NAMALWA (cell line): ENCODE measurements around the gene GLRA2.

Experiments
- DNase-seq: peaks from one replicate; pipeline ENCODE4 v3.0.0-alpha.2; 2015; ENCODE audit warnings: low spot score

GLRA2 gene

DNA sequence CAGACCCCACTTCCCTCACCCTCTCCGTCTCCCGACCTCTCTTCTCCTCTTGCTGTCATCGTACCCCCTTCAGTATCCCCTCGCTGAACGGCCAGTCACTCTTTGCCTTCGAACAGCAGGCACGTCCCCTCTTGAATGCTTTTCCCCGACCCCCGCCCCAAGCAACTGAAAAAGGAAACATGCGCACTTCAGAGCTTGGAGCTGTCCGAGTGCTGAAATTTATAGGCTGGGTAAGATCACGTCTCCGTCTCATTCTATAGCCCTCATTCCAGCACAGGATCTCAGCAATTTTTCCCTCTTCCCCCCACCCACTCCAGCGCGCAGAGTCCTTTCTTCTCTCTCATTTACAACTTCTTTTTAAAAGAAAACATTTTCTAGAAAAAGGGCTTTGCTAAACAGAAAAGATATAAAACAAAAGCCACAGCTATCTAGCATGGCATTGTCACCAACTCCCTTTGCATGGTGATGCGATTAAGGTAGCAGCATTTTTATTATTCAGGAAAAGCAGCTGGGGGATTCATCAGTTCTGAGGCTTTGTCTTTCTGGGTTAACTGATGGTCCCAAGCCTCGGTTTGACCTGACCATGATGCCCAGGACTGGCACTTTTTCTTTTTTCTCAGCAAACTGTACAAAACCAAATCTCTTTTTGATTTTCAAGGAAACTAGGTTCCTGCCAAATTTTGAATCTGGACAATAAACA is at the start of gene GLRA2:
GLRA2 (plus strand) TSS at position 247 of the 700 bp plus-strand sequence. CDS start 522 bp downstream, outside the sequence.
- DNase-seq = peak; percentile 33

DNA sequence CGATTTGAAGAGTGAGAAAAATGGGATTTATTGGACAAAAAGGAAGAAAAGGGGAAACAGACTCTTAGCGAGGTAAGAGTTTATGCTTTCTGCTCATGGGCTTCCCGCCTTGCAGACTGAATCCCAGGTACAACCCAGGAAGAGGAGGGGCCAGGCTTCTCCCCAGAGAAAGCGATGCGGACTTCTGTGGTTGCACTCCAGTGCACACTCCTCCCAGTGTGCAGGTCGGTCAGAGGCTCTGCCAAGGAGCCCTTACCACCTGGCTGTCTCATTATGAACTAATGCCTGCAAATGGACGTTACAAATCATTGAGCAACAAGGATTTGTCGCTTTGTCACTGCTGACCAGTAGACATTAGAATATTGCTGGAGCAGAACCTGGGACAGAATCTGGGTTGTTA is 39.9 kb upstream of the GLRA2 start:
- DNase-seq = no peak

DNA sequence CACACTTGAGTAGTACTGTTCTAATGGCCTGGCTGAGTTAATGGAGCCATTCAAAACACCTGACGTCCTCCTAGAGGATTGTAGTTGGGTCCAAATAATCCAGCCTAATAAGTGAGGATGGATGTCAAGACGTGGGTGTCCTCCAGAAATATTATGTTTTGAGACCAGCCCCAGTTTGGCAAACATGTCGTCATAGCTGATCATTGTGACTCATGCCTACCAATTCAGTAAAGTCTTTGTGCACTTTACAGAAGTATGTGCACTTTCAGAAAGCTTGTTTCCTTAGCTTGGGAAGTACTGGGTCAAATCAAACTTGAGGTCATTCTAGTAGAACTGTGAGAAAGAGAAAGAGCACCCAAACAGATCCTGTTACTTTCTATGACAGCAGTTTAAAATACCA is 37.6 kb upstream of the GLRA2 start:
- DNase-seq = no peak

DNA sequence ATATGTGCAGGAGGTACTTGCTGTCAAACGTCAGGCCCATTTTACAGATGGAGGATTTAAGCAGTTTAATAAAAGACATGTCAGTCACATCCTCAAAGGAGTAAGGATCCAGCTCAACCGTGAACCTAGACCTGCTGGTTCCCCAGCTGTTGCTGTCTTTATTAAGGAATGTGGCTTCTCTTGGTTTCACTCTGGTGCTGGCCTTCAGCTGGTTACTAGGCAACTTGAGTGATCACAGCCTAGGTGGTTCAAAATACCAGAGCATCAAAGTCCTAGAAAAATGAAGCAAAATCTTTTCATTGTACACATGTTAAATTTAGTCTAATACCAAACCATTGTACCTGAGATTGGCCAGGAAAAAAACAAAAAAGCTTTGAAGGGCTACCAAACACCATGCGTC is 32.7 kb upstream of the GLRA2 start:
- no peak for DNase-seq

DNA sequence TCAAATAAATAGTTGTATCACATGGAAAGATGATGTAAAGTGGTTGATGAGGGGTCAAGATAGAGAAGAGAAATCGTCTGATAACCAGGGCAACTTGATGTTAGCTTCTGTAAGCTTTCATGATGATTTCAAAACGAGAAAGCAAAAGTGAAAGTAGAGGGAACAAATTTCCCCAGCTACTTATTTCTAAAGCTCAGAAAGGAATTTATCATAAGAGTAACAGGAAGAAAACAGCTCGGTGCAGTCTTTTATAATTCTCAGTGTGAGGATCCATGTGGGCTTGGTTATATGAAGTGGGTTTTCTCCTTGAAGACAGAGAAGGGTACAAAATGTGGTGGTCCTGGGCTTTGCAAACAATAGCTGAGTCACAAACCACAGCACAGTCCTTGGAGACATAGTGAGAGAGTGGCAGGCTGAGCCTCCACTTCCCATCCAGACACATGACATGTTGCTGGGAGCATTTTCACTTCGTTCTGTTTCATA is 32.1 kb upstream of the GLRA2 start:
- DNase-seq = peak; percentile 13

DNA sequence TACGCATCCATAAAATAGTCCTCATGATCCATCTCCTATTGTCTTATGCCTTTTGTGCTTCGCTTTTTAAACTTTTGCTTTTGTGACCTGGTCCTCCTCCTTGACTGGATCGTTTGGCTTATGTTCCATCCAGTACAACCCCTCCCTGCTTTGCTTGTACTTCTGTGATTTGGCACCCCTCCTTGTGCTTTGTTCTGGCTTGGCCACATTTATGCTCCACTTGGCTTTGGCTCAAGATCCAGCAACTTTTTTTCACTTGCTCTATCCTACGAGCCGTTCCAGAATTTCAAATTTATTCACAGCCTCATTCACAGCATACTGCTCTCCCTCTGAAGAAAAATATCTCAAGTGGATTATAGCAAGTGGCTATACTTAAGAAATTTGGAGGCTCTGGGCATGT is 28.0 kb upstream of the GLRA2 start:
- no peak for DNase-seq

DNA sequence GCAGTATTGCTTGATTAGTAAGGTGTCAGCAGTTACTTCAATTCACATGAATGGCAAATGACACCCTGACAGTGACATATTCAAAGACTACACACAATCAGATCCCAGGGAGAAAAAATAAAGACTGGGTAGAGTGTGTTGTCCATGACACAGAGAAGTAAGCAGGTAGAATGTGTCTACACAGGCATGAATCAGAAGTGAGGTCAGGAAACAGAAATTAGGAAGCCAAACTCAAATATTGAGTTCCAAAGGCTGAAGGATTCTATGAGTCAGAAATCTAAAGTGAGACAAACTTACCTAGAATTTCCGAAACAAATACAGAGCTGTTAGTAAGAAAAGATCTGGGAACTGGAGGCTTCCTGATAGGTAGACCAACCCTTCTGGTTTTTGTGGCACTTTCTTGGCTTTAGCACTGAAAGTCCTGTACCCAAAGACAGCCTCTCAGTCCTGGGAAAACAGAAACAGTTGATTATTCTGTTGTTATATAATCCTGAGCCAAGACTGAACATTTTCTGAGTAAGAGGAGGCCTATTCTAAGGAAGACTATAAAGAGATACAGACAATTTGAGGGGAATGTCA is 24.3 kb upstream of the GLRA2 start:
- DNase-seq = no peak

DNA sequence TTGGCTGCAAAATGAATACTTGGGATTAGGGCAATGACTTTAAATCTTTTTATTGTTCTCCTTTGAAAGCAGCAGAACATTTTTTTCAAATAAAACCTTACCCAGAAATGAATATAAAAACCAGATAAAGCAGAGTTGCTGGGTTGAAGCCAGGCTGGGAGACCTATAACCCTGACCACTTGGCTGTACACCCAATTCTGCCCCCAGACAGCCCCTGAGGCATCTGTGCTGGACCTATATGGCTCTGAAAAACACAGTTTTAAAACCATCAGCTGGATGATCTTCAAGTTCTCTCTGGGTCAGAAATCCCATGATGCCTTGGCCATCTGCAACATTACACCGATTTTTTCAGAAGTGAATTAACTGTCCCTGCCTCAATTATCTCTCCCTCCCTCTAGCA is 23.7 kb upstream of the GLRA2 start:
- no peak for DNase-seq

DNA sequence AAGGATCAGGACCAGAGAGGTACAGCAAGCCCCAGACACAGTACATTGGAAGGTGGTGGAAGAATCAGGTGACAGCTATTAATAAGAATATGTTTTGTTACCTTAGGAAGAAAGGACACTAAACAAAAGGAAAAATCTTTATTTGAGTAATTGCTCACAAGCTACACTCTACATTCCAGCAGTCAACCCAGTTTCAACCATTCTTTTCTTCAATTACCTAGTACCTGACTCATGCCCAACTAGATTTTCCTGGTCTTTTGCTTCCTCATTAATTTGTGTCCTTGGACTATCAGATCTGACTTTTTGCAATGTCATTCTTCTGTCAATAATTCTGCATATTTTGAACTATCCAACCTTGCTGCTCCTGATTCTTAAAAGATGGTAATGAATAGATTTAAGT is 22.5 kb upstream of the GLRA2 start:
- DNase-seq = no peak

DNA sequence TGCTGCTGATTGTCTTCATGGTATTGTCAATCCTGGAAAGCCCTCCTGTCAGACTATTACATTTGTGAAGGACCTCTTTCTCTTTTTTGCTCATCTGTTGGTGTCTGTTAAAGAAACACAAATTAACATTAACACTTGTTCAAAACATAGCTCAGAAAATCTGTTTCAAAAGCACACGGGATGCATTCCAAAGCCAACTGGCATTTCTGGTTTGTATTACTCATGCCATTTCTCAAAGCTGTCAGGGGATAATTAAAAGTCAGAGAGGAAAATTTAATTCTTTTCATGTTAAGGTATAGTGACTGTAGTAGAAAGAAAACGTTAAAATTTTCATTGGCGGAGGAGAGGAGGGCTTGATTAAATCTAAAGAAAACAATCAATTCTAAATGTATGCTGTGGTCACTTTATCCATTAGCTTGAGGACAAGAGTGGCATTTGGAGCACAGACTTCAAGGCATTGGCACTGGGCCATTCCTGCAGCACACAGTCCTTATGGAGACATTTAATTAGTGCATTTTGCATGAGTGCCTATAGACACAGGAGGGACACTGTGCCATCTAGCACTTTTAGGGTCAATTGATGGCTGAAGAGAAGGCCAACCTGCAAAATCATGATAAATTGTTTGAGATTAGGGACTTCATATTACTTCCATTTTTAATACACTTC is 21.2 kb upstream of the GLRA2 start:
- no peak for DNase-seq

DNA sequence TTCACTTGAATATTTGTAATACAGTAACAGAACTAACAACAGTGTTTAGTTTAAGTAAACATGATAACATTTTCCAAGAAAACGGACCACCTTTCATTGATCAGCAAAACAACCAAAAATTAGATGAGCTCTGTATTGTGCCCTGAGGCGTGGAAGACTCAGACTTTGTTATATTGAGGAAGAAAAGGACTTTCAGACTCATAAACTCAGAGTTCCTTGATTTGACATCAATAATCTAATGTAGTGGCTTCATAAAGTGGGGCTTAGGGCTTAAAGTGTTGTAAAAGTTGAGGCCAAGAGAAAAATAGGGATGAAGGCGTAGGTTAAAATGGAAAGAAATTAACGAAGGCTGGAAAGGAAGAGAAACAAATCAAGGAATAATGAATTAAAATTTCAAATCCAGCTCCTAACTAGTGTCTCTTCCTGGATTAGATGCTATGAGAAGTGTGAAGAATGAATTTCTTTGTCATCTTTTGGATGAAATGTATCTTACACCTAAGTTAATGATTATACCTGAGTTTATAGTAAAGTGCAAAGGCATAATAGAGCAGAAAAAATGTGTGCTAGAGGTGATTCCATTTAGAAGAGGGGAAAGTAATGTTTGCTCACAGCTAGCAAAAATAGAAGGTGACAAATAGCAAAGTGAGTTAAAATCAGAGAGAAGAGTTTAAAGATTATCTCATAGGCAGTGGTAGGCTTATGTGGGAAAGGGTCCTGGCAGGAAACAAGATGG is 19.8 kb upstream of the GLRA2 start:
- DNase-seq = no peak

DNA sequence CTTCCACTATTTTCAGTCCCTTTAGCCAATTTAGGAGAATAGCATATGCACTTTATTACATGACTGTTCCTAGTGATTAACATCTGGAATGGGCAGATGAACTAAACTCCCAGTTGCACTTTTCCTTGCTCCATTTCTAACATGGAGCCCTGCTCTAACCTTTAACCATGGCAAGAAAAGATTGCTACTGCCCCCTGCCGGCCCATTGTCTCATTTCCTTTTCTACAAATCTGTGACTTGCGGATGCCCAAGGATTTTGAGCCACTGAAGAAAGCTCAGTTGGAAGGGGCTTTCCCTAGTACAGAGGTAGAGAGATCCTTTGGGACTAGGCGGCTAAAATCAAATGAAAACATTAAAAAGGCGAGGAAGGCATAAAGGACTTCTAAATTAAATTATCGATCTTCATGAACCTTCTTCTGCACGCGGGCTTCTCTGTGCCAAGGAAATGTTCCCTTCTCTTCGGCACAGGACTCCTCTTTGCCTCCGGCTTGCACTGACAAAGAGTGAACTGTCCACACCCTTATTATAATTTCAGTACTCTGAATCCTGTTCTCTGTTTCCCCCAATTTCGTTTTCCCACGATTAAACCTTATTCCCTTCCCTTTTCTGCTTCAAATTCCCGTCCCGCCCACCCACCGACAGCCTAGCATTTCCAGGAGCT is 577 bp upstream of the GLRA2 start:
- peak; percentile 61 for DNase-seq

DNA sequence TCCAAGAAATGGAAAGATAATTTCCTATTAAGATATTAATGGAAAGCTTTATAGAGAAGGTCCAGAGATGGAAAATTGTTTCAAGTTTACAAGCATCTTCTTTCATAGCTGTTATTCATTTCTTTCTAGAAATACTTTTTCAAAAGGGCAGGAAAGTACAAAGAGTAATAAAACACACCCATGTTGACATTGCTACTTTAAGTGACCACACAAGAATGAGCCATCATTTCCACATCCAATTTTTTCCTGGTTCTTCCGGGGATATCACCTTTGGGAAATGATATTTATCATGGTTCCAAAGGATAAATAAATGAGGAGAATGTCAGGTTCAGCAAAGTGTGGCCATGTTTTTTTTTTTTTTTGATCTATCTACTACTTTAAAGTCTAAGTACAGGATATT is 4.5 kb downstream of the GLRA2 start:
- DNase-seq = no peak

DNA sequence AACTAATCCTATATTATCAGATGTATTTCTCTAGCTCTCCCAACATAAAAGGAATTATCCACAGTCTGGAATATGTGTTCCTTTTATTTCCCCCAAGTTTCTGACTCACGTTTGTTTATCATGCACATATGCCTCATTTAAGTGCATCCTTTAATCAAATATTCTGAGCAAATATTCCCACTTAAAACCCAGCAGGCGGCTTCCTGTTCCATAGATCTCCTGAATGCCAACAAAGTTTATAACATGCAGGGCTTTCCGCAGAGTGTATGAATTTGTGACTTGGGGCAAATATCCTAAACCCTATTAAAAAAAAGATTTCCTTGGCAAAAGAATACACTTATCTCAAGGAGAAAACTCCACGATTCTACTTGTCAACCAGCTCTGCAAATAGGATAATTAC is 16.9 kb downstream of the GLRA2 start:
- DNase-seq = no peak

DNA sequence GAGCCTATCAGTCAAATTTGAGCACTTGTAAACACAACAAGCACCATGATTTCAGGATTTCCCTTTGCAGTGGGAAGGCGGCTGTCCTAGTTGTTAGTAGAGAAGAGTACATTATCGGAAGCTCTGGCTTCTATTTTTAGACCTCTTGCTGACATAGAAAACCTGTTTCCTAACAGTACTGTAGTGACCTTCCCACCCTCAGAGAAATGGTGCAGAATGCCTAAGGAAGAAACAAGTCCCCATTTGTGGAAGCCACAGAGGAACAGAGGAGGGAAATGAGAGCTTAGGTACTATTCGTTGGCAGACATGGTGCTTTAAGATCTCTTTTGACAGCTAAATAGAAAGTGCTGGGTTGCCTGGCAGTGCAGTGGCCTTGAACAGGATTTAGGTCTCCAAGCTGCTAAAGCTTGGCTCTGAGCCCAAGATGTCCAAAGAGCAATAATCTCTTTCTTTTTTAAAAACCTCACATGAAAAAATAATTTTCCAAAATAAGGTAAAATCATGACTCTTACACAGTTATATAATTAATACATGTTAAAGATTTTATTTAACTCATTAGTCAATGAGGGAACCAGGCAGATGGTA is 24.9 kb downstream of the GLRA2 start:
- no peak for DNase-seq

DNA sequence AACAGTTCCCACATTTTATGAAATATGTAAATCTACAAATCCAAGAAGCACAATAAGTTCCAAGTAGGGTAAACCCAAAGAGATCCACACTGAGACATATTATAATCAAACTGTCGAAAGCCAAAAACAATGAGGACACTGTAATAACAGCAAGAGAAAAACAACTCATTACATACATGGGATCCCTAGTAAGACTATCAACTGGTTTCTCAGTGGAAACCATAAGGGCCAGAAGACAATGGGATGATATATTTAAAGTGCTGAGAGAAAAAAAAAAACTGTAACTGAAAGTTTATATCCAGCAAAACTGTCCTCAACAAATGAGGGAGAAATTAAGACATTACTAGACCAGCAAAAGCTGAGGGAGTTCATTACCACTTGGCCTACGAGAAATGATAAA is 34.7 kb downstream of the GLRA2 start:
- DNase-seq = no peak

DNA sequence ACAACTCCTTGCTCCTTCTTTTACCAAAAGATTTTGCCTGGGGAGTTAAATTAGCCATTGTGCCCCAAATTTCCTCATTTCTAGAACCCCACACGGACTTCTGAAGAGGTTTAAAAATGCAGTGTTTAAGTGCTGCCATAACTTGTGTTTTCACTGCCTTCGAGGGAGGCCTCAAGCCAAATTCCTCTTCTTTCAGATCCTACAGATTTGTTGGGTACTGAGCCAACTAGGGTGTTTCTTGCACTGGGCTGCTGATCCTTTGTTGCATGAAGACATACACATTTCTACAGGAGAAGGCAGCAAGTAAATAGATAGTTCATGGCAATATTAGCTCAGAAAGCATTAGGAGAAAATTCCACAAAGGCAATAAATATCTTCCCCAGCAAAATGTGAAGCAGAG is 43.8 kb downstream of the GLRA2 start:
- no peak for DNase-seq

DNA sequence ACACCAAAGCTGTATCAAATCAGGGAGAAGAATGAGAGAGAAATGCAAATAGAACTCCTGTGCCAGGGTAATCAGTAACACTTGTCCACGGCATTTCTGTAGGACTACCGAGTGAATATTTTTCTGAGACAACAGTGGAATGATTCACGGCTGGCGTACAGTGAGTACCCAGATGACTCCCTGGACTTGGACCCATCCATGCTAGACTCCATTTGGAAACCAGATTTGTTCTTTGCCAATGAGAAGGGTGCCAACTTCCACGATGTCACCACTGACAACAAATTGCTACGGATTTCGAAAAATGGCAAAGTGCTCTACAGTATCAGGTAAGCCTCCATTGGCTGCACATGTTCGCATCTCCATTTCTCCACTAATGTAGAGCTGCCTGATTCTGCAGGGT is 51.7 kb downstream of the GLRA2 start:
- no peak for DNase-seq

DNA sequence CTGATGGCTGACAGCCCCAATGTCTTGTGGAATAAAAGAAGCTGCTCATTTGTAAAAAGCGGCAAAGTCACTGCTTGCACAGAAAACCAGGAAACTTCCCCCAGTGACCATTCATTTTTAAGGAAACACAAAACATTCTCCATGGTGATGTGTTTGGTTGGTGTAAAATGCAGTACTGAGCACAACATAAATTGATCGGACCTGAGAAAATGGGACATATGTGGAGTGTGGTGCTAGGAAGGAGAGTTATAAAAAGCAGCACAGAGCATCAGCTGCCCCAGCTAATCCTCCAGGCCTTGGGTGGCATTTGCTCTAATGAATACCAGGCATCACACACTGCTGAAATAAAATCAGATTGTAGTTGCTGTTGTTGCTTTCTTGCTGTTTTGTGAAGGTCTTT is 55.2 kb downstream of the GLRA2 start:
- DNase-seq = no peak

DNA sequence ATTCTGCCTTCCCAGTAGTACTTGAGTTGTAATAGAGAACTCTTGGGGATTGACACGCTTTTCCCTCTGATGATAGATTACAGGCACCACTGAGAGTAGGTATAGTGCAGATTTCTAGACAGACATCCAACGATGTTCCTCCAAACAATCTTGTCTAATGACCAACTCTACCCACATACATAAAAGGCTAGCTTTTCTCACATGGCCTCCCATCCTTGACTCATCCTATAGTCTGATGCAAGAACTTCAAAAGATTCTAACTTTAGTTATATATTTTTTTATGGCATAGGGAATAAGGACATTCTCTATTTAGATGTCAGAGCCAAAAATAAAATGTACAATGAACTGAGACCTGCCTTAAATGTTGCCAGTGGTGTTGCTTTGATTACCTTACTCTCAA is 60.9 kb downstream of the GLRA2 start:
- no peak for DNase-seq

DNA sequence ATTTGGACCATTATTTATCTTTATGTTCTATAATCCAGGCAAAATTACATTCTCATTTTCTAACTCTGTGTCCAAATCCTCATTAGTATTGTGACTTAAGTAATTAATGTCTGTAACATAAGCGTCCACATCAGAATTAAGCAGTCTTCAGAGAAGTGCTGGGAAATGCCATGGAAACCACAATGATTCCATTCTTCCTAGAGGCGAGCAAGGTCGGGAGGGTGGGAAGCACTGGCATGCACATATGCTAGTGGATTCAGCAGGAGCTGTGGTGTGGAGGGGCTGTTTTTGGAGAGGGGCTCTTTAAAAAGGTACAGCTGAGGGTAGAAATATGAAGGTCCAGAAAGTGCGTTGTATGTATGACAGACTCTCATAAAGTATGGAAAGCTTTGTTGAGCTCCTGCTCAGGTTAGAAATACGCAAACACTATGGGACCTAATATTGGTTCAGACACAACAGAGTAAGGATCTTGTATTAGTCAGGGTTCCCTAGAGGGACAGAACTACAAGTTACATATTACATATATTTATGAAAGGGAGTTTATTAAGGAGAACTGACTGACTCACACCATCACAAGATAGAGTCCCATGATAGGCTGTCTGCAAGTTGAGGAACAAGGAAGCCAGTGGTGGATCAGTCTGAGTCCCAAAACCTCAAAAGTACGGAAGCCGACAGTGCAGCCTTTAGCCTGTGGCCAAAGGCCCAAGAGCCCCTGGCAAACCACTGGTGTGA is 61.5 kb downstream of the GLRA2 start:
- DNase-seq = no peak
